ENCODE results near the gene GNL3L. TPM values are rescaled to one million over a fixed set of nuclear protein-coding genes. Genes with fewer than 3 reads are reported as not detected.

Gene GNL3L
- total and polyA plus RNA-seq, 2 of the 13 experiments (the other 11 are each of a cell fraction or from before 2014, with no cell fraction given), result 12.1 to 32.6 TPM

DNA sequence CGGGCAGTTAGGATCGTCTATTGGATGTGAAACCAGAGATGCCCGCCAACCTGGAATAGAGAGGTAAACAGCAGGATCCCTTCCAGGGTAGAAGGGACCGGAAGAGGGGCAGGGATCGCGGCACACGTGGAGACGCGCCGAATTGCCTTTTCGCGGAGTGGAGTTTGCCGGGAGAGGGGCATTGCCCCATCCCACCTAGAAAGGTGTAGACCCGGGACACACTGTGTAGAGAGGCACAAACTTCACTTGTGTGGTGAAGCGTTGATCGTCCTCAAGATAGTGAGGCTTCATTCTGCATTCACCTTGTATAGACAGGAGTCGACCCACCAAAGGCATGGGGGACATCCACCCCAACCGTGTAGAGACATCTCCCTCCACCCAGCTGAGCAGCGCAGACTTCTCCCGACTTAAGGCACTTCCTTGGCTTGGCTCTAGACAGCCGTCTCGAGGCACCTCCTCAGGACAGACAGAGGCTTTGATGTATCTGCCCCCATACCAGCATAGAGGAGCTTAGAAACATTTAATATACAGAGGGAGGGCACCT is 410 bp downstream of the GNL3L start:
- peak overlapping the region; percentile 79 for H3K27ac ChIP-seq (ENCODE audit: extremely low read length, insufficient read depth, low read length)
- BruUV-seq (replicated peaks), result TSS peak; percentile 86
- no peaks in the 10 kb centered on the region for H3K9me3 ChIP-seq (ENCODE audit: low read length)
- DNase-seq (ENCODE audit: low spot score) (no peak), ATAC-seq (peak; percentile 67), FAIRE-seq (no peak)
- H3K9ac ChIP-seq (ENCODE audit: insufficient read depth, low read depth, low read length), result peak overlapping the region; percentile 94
- in situ Hi-C loops (cut with HindIII; ENCODE audit: extremely low pct_ligation_motif_present, low pct_unique_long_range_greater_than_20kb), result no loop called here
- POLR2A ChIA-PET, result interaction anchor here (1.0 to 2.5 kb wide), 3 partner anchors 33 to 109 kb away, joined by 3 to 16 read pairs (median 7); partner anchors contain the start of gene TSR2
- H3K27me3 ChIP-seq (ENCODE audit: control insufficient read depth in 1 of 2, insufficient read depth in 2 of 2, low read length in 2 of 2), result no peaks in the 10 kb centered on the region; a peak in 1 of 5 replicates
- no peaks in the 10 kb centered on the region for H4K20me1 ChIP-seq (ENCODE audit: insufficient read depth, low read length)
- intact Hi-C loops (cut with micrococcal nuclease; ENCODE audit: unreplicated experiment), result no loop called here
- H2AFZ ChIP-seq (ENCODE audit: low read length), result no peak overlapping the region
- no peaks in the 10 kb centered on the region for H3K36me3 ChIP-seq (replicated peaks in 1 of 2; ENCODE audit: control insufficient read depth in 1 of 2, insufficient read depth in 2 of 2, low read length in 2 of 2)
- H3K4me3 ChIP-seq (replicated peaks in 1 of 3; ENCODE audit: insufficient read depth in 1 of 3, low read depth in 2 of 3, low read length in 3 of 3), result peak overlapping the region; percentile 68 to 84 (median 72)
- CTCF ChIA-PET (ENCODE audit: low intra/inter-chr PET ratio, low total read pairs), result no interaction called here
- peaks cover 35% of the 10 kb centered on the region for H3K79me2 ChIP-seq (ENCODE audit: insufficient read depth, low read length)
- peaks cover 37% of the 10 kb centered on the region for H3K4me1 ChIP-seq (ENCODE audit: insufficient read depth, low read length)
- H3K4me2 ChIP-seq (ENCODE audit: low read depth, low read length), result peak overlapping the region; percentile 79
- no CpG with 5 or more reads among the region's 22 CpGs for WGBS (ENCODE audit: low lambda C conversion rate)
- TF ChIP-seq SAP130 (CRISPR knock-in tag; IDR thresholded peaks at IDR 0.05; ENCODE audit: low read depth) (peak; percentile 47), NR2C2 (CRISPR knock-in tag; IDR thresholded peaks at IDR 0.05; ENCODE audit: borderline replicate concordance) (0 out of 2 replicates have a peak, but pooled peaks have one; percentile 39), MXI1 (IDR thresholded peaks at IDR 0.05; ENCODE audit: borderline replicate concordance, low read depth, low read length) (peak; percentile 65; the same call in 1 of the 3 replicates), PHF8 (CRISPR knock-in tag; IDR thresholded peaks at IDR 0.05) (0 out of 2 replicates have a peak, but pooled peaks have one; percentile 49), MYC (CRISPR knock-in tag; IDR thresholded peaks at IDR 0.05; ENCODE audit: borderline replicate concordance) (peak; percentile 79), MXD4 (CRISPR knock-in tag; IDR thresholded peaks at IDR 0.05) (peak; percentile 72; the same call in 1 of the 2 replicates), ZNF501 (CRISPR knock-in tag; IDR thresholded peaks at IDR 0.05) (peak; percentile 31; the same call in 1 of the 2 replicates), CHCHD3 (CRISPR knock-in tag; IDR thresholded peaks at IDR 0.05) (no peak), ETV5 (CRISPR knock-in tag; IDR thresholded peaks at IDR 0.05; ENCODE audit: borderline replicate concordance) (0 out of 2 replicates have a peak, but pooled peaks have one; percentile 3)
- TF ChIP-seq, protein P1, sequence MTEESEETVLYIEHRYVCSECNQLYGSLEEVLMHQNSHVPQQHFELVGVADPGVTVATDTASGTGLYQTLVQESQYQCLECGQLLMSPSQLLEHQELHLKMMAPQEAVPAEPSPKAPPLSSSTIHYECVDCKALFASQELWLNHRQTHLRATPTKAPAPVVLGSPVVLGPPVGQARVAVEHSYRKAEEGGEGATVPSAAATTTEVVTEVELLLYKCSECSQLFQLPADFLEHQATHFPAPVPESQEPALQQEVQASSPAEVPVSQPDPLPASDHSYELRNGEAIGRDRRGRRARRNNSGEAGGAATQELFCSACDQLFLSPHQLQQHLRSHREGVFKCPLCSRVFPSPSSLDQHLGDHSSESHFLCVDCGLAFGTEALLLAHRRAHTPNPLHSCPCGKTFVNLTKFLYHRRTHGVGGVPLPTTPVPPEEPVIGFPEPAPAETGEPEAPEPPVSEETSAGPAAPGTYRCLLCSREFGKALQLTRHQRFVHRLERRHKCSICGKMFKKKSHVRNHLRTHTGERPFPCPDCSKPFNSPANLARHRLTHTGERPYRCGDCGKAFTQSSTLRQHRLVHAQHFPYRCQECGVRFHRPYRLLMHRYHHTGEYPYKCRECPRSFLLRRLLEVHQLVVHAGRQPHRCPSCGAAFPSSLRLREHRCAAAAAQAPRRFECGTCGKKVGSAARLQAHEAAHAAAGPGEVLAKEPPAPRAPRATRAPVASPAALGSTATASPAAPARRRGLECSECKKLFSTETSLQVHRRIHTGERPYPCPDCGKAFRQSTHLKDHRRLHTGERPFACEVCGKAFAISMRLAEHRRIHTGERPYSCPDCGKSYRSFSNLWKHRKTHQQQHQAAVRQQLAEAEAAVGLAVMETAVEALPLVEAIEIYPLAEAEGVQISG (CRISPR knock-in tag; IDR thresholded peaks at IDR 0.05), result 0 out of 2 replicates have a peak, but pooled peaks have one; percentile 16
- TF ChIP-seq, protein P2, sequence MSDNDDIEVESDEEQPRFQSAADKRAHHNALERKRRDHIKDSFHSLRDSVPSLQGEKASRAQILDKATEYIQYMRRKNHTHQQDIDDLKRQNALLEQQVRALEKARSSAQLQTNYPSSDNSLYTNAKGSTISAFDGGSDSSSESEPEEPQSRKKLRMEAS (IDR thresholded peaks at IDR 0.05), result peak; percentile 68
- TF ChIP-seq, protein P3, sequence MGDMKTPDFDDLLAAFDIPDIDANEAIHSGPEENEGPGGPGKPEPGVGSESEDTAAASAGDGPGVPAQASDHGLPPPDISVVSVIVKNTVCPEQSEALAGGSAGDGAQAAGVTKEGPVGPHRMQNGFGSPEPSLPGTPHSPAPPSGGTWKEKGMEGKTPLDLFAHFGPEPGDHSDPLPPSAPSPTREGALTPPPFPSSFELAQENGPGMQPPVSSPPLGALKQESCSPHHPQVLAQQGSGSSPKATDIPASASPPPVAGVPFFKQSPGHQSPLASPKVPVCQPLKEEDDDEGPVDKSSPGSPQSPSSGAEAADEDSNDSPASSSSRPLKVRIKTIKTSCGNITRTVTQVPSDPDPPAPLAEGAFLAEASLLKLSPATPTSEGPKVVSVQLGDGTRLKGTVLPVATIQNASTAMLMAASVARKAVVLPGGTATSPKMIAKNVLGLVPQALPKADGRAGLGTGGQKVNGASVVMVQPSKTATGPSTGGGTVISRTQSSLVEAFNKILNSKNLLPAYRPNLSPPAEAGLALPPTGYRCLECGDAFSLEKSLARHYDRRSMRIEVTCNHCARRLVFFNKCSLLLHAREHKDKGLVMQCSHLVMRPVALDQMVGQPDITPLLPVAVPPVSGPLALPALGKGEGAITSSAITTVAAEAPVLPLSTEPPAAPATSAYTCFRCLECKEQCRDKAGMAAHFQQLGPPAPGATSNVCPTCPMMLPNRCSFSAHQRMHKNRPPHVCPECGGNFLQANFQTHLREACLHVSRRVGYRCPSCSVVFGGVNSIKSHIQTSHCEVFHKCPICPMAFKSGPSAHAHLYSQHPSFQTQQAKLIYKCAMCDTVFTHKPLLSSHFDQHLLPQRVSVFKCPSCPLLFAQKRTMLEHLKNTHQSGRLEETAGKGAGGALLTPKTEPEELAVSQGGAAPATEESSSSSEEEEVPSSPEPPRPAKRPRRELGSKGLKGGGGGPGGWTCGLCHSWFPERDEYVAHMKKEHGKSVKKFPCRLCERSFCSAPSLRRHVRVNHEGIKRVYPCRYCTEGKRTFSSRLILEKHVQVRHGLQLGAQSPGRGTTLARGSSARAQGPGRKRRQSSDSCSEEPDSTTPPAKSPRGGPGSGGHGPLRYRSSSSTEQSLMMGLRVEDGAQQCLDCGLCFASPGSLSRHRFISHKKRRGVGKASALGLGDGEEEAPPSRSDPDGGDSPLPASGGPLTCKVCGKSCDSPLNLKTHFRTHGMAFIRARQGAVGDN (CRISPR knock-in tag; IDR thresholded peaks at IDR 0.05), result peak; percentile 43; the same call in 1 of the 2 replicates
- TF ChIP-seq, protein P4, sequence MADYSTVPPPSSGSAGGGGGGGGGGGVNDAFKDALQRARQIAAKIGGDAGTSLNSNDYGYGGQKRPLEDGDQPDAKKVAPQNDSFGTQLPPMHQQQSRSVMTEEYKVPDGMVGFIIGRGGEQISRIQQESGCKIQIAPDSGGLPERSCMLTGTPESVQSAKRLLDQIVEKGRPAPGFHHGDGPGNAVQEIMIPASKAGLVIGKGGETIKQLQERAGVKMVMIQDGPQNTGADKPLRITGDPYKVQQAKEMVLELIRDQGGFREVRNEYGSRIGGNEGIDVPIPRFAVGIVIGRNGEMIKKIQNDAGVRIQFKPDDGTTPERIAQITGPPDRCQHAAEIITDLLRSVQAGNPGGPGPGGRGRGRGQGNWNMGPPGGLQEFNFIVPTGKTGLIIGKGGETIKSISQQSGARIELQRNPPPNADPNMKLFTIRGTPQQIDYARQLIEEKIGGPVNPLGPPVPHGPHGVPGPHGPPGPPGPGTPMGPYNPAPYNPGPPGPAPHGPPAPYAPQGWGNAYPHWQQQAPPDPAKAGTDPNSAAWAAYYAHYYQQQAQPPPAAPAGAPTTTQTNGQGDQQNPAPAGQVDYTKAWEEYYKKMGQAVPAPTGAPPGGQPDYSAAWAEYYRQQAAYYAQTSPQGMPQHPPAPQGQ (CRISPR knock-in tag; IDR thresholded peaks at IDR 0.05; ENCODE audit: borderline replicate concordance), result no peak
